ENCODE data around the gene TMEM203. TPM values are rescaled to one million over a fixed set of nuclear protein-coding genes. Genes with fewer than 3 reads are reported as not detected.

The TMEM203 gene
- total RNA-seq, 1 experiment from 2014 or later: 50.6 TPM

- ATAC-seq (no peak), DNase-seq (ENCODE audit: low spot score) (no peak)
- no peaks in the 10 kb centered on the region for H3K9me3 Mint-ChIP-seq
- peaks cover 9% of the 10 kb centered on the region for H3K36me3 Mint-ChIP-seq
- no peaks in the 10 kb centered on the region; the same call in 1 of the 2 replicates for H3K27me3 Mint-ChIP-seq (ENCODE audit: low read depth)
- ChIA-PET CTCF (interaction anchor here (1.0 to 1.4 kb wide), 2 partner anchors 9 to 115 kb away, joined by 3 to 4 read pairs; partner anchors contain the start of gene LRRC26), POLR2A (no interaction called here)
- no peak overlapping the region for H3K27ac Mint-ChIP-seq
- H3K4me1 Mint-ChIP-seq: no peaks in the 10 kb centered on the region
- no peak for TF ChIP-seq FOXP4 (CRISPR knock-in tag; IDR thresholded peaks at IDR 0.05)
- TF ChIP-seq KAT7 (CRISPR knock-in tag; IDR thresholded peaks at IDR 0.05; ENCODE audit: borderline replicate concordance): no peak
- no peak for TF ChIP-seq GTF2I (CRISPR knock-in tag; conservative IDR thresholded peaks at IDR 0.05)
- TF ChIP-seq RELA (CRISPR knock-in tag; IDR thresholded peaks at IDR 0.05; ENCODE audit: borderline replicate concordance): no peak
- no peak for TF ChIP-seq SP1 (CRISPR knock-in tag; conservative IDR thresholded peaks at IDR 0.05)
- no peak for TF ChIP-seq E2F4 (CRISPR knock-in tag; IDR thresholded peaks at IDR 0.05; ENCODE audit: borderline replicate concordance, low read depth)
- no peak for TF ChIP-seq FOXP1 (CRISPR knock-in tag; IDR thresholded peaks at IDR 0.05; ENCODE audit: borderline replicate concordance)
- TF ChIP-seq ZMAT4 (CRISPR knock-in tag; IDR thresholded peaks at IDR 0.05): no peak
- no peak for TF ChIP-seq ZNF317 (CRISPR knock-in tag; IDR thresholded peaks at IDR 0.05; ENCODE audit: borderline replicate concordance, low read depth)
- TF ChIP-seq TCF7 (CRISPR knock-in tag; IDR thresholded peaks at IDR 0.05; ENCODE audit: low read depth): no peak
- TF ChIP-seq FOXK1 (CRISPR knock-in tag; IDR thresholded peaks at IDR 0.05): no peak
- no peak for TF ChIP-seq FOXJ3 (CRISPR knock-in tag; IDR thresholded peaks at IDR 0.05; ENCODE audit: borderline replicate concordance)
- no peak for TF ChIP-seq NR3C1 (CRISPR knock-in tag; conservative IDR thresholded peaks at IDR 0.05; ENCODE audit: low read depth)
- no peak for TF ChIP-seq ZNF232 (CRISPR knock-in tag; IDR thresholded peaks at IDR 0.05)
- TF ChIP-seq ZNF416 (CRISPR knock-in tag; IDR thresholded peaks at IDR 0.05): no peak
- TF ChIP-seq, protein P1, sequence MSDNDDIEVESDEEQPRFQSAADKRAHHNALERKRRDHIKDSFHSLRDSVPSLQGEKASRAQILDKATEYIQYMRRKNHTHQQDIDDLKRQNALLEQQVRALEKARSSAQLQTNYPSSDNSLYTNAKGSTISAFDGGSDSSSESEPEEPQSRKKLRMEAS (CRISPR knock-in tag; IDR thresholded peaks at IDR 0.05): no peak
- TF ChIP-seq, protein P2, sequence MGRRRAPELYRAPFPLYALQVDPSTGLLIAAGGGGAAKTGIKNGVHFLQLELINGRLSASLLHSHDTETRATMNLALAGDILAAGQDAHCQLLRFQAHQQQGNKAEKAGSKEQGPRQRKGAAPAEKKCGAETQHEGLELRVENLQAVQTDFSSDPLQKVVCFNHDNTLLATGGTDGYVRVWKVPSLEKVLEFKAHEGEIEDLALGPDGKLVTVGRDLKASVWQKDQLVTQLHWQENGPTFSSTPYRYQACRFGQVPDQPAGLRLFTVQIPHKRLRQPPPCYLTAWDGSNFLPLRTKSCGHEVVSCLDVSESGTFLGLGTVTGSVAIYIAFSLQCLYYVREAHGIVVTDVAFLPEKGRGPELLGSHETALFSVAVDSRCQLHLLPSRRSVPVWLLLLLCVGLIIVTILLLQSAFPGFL (CRISPR knock-in tag; IDR thresholded peaks at IDR 0.05; ENCODE audit: borderline replicate concordance): no peak
- TF ChIP-seq TEAD4 (CRISPR knock-in tag; IDR thresholded peaks at IDR 0.05): no peak
- no peak overlapping the region for H3K4me3 Mint-ChIP-seq
Observed at GRCh38 chr9:137178939-137179630, 26.4 kb downstream of the TMEM203 start.

DNA sequence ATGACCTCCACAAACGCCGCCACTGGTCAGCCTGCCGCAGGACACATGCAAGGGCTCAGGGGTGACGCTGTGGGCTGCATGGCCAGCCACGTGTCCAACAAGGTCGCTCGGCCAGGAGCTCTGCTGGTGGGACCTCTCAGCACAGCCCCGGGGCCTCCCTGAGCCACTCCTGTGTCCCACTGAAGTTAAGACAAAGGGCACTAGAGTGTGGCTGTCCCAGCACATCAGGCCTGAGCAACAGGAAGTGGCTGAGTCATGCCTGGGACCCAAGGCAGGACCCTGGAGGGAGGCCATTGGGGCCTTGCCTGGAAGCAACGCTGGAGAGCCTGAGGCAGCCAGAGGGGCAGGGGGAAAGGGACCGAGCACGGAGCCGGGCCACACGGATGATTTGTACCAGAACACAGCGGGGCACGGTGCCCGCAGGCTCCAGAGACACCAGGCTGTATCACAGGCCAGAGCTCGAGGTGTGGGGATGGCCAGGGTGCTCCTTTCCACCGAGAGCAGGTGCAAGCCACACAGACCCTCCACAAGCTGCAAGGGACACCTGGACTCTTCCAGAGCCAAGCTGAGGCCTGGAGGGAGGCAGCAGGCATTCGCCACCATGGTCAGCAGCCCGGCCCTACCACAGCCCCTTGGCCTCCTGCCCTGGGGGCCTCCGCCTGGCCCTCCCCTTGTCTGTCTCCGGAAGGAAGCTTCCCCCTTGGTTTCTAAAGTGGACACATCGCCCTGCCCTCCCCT lies 27.1 kb downstream of the TMEM203 start:
- H3K4me1 Mint-ChIP-seq: no peaks in the 10 kb centered on the region
- CTCF ChIA-PET: interaction anchor here (1.0 to 2.0 kb wide), 3 partner anchors 9 to 115 kb away, joined by 3 to 8 read pairs (median 4); partner anchors contain the start of gene LRRC26
- peaks cover 5% of the 10 kb centered on the region for H3K36me3 Mint-ChIP-seq
- POLR2A ChIA-PET: no interaction called here
- no peak for DNase-seq (ENCODE audit: low spot score)
- no peaks in the 10 kb centered on the region for H3K9me3 Mint-ChIP-seq
- no peaks in the 10 kb centered on the region; the same call in 1 of the 2 replicates for H3K27me3 Mint-ChIP-seq (ENCODE audit: low read depth)
- no peak for ATAC-seq
- no peak overlapping the region for H3K4me3 Mint-ChIP-seq
- H3K27ac Mint-ChIP-seq: no peak overlapping the region
- TF ChIP-seq KAT7 (CRISPR knock-in tag; IDR thresholded peaks at IDR 0.05; ENCODE audit: borderline replicate concordance): no peak
- TF ChIP-seq, protein P3, sequence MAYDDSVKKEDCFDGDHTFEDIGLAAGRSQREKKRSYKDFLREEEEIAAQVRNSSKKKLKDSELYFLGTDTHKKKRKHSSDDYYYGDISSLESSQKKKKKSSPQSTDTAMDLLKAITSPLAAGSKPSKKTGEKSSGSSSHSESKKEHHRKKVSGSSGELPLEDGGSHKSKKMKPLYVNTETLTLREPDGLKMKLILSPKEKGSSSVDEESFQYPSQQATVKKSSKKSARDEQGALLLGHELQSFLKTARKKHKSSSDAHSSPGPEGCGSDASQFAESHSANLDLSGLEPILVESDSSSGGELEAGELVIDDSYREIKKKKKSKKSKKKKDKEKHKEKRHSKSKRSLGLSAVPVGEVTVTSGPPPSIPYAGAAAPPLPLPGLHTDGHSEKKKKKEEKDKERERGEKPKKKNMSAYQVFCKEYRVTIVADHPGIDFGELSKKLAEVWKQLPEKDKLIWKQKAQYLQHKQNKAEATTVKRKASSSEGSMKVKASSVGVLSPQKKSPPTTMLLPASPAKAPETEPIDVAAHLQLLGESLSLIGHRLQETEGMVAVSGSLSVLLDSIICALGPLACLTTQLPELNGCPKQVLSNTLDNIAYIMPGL (CRISPR knock-in tag; IDR thresholded peaks at IDR 0.05): no peak
- TF ChIP-seq AR (CRISPR knock-in tag; IDR thresholded peaks at IDR 0.05): no peak
- no peak for TF ChIP-seq SOX15 (CRISPR knock-in tag; IDR thresholded peaks at IDR 0.05)
- TF ChIP-seq, protein P4, sequence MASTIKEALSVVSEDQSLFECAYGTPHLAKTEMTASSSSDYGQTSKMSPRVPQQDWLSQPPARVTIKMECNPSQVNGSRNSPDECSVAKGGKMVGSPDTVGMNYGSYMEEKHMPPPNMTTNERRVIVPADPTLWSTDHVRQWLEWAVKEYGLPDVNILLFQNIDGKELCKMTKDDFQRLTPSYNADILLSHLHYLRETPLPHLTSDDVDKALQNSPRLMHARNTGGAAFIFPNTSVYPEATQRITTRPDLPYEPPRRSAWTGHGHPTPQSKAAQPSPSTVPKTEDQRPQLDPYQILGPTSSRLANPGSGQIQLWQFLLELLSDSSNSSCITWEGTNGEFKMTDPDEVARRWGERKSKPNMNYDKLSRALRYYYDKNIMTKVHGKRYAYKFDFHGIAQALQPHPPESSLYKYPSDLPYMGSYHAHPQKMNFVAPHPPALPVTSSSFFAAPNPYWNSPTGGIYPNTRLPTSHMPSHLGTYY (CRISPR knock-in tag; IDR thresholded peaks at IDR 0.05): no peak

All from WTC11 (cell line).